Activated CD4-positive, alpha-beta memory T cell treated with anti-CD3 and anti-CD28 coated beads, Interleukin-2, amount 10 ng/mL, durations not matched to agents 7 days and 5 days (primary cell): ENCODE results near the gene PACRG. TPM values are rescaled to one million over a fixed set of nuclear protein-coding genes. Genes with fewer than 3 reads are reported as not detected.

Source experiments
- CTCF ChIA-PET: fragments of 350-600 bp; sonication (Branson Sonifier 250); formaldehyde crosslinking; loops from one replicate; lab custom pipeline; 2021; ENCODE audit warnings: antibody characterized with exemption, inconsistent platforms; lab: Charles Lee
- POLR2A ChIA-PET: fragments of 350-600 bp; sonication (Branson Sonifier 250); formaldehyde crosslinking; loops from one replicate; lab custom pipeline; 2021; ENCODE audit warnings: antibody characterized with exemption; lab: Charles Lee
- DNase-seq: peaks from one replicate; pipeline ENCODE4 v3.0.0-alpha.2; 2020
- H3K27ac Mint-ChIP-seq: one replicate; pipeline ENCODE4 v1.8.0; 2021; ENCODE audit warnings: mild to moderate bottlenecking, mixed read lengths
- H3K27me3 Mint-ChIP-seq: one replicate; pipeline ENCODE4 v1.8.0; 2021; ENCODE audit warnings: mixed read lengths
- H3K36me3 Mint-ChIP-seq: one replicate; pipeline ENCODE4 v1.8.0; 2021; ENCODE audit warnings: low read depth, mixed read lengths
- H3K4me1 Mint-ChIP-seq: one replicate; pipeline ENCODE4 v1.8.0; 2021; ENCODE audit warnings: mixed read lengths
- H3K4me3 Mint-ChIP-seq: one replicate; pipeline ENCODE4 v1.8.0; 2021; ENCODE audit warnings: mild to moderate bottlenecking, mixed read lengths
- H3K9me3 Mint-ChIP-seq: one replicate; pipeline ENCODE4 v1.8.0; 2021; ENCODE audit warnings: mixed read lengths
- total RNA-seq, 2 experiments: library from RNA; stranded (reverse); gene quantifications; one replicate each; pipeline ENCODE4 v1.2.3, GENCODE V29; 2021

Gene PACRG
- total RNA-seq, 2 experiments from 2014 or later, result not detected

GRCh38 chr6:163148451-163149278 lies 420.9 kb downstream of the PACRG start:
- Mint-ChIP-seq H3K27ac (no peak overlapping the region), H3K9me3 (no peaks in the 10 kb centered on the region), H3K4me3 (no peak overlapping the region), H3K27me3 (no peaks in the 10 kb centered on the region), H3K4me1 (no peaks in the 10 kb centered on the region), H3K36me3 (no peaks in the 10 kb centered on the region)
- ChIA-PET CTCF (no interaction called here), POLR2A (no interaction called here)
- DNase-seq, result no peak

DNA sequence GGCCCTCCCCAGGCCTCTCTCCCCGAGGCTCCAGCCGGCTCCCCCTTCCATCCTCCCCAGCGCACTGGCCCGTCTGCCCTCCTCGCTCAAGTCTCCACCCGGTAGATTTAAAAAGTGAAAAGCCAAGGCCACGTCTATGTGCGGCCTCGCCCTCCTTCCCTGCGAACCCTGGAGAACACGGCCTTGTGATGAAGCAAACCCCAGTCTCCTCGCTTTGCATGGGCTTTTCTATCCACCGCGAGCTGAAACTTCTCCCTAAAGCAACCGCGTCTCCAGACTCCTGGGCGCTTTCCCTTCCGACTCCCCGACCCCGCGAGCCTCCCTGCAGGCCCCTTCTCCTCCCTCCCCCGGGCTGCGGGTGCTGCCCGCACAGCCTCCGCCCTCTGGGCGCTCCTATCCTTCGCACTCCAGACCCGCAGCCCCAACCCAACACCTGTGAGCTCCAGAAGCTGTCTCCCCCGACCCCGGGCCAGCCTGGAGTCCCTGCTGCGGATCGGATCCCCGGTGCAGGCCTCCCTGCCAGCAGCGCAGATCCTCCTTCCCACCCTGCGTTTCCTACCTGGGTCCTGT lies 421.6 kb downstream of the PACRG start:
- Mint-ChIP-seq H3K27me3 (no peaks in the 10 kb centered on the region), H3K4me3 (no peak overlapping the region), H3K4me1 (no peaks in the 10 kb centered on the region), H3K27ac (no peak overlapping the region), H3K36me3 (no peaks in the 10 kb centered on the region), H3K9me3 (no peaks in the 10 kb centered on the region)
- no peak for DNase-seq
- CTCF ChIA-PET, result no interaction called here
- POLR2A ChIA-PET, result no interaction called here

DNA sequence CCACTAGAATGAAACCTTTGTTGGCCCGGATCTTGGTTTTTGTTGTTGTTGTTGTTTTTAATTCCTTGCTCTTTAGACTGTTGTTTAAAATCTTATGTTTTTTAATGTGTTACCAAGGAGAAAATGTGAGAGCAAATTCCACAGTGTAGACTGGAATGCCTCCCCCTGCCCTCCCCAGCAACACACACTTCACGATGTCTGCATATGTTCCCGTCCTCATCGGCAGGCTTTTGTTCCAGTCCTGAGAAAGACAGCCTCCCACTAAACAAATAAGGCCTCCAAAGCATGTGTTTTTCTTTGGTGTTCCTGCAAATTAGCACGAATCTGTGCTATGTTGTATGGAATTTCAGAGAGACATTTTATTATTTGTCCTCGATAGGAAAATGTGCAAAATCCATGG lies 423.4 kb downstream of the PACRG start:
- ChIA-PET CTCF (no interaction called here), POLR2A (no interaction called here)

DNA sequence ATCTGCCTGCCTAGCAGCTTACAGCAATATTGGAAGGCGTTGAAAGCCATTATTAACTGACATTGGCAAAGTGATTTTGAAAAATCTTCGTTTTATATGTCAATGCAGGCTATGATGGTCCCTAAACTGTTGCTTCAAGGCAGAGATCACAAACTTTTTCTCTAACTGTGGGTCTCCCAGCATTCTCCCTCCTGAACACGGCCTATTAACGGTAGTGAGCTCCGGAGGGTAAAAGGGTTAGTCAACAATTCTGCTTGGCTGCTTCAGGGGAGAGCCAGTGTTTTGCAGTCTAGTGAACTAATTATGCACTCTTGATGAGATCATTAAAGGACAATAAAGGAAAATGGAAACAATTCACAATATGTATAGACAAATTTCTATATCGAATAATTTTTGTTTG lies 424.9 kb downstream of the PACRG start:
- H3K36me3 Mint-ChIP-seq, result no peaks in the 10 kb centered on the region
- DNase-seq, result no peak
- CTCF ChIA-PET, result no interaction called here
- POLR2A ChIA-PET, result no interaction called here
- no peak overlapping the region for H3K27ac Mint-ChIP-seq
- no peaks in the 10 kb centered on the region for H3K27me3 Mint-ChIP-seq
- H3K4me3 Mint-ChIP-seq, result no peak overlapping the region
- no peaks in the 10 kb centered on the region for H3K4me1 Mint-ChIP-seq
- no peaks in the 10 kb centered on the region for H3K9me3 Mint-ChIP-seq

More for the DNA sequence above, 423.4 kb downstream of the PACRG start:
- H3K27ac Mint-ChIP-seq, result no peak overlapping the region
- no peaks in the 10 kb centered on the region for H3K27me3 Mint-ChIP-seq
- DNase-seq, result no peak
- no peaks in the 10 kb centered on the region for H3K36me3 Mint-ChIP-seq
- no peaks in the 10 kb centered on the region for H3K4me1 Mint-ChIP-seq
- H3K4me3 Mint-ChIP-seq, result no peak overlapping the region
- H3K9me3 Mint-ChIP-seq, result no peaks in the 10 kb centered on the region

DNA sequence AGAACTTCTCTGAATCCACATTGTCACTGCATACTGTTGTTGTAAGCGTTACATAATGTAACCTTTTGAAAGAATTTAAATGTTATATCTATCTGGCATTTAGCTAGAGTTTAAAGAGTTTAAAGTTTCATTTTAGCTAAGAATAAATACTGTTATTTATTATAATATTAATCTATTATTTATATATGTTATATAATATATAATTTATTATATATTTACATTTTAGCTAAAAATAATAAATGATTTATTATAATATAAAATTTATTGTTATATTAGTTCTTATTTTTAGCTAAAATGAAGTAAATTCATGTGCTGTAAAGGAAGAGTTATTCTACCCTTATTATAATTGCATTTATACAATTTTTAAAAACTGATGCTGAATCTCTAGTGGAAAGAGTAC lies 431.3 kb downstream of the PACRG start:
- Mint-ChIP-seq H3K4me1 (no peaks in the 10 kb centered on the region), H3K36me3 (no peaks in the 10 kb centered on the region), H3K27me3 (no peaks in the 10 kb centered on the region), H3K27ac (no peak overlapping the region), H3K4me3 (no peak overlapping the region), H3K9me3 (no peaks in the 10 kb centered on the region)
- CTCF ChIA-PET, result interaction anchor here (2.0 kb wide), 1 partner anchor 11 kb away, joined by 11 read pairs; no protein-coding TSS in a partner anchor
- POLR2A ChIA-PET, result no interaction called here
- DNase-seq, result no peak

DNA sequence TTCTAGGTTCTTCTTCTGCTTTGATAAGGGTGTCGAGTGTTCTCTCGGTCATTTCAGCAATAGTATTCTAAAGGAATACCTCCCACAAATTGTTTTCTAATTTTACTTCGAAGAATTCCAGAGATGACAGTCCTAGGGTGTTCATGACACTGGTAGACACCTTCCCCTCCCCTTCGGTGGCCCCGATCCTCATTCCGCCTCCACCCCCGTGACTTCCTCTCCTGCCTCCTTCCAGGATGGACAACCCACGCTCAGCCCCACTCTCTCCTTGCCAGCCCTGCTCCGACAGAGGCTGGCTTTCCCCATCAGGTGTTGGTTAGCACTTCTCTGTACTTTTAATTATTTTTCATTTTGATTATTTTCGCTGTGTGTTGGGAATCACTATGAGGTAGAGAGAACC lies 431.9 kb downstream of the PACRG start:
- no peaks in the 10 kb centered on the region for H3K36me3 Mint-ChIP-seq
- CTCF ChIA-PET, result interaction anchor here (2.0 kb wide), 1 partner anchor 11 kb away, joined by 11 read pairs; no protein-coding TSS in a partner anchor
- no peaks in the 10 kb centered on the region for H3K27me3 Mint-ChIP-seq
- H3K27ac Mint-ChIP-seq, result no peak overlapping the region
- no peaks in the 10 kb centered on the region for H3K4me1 Mint-ChIP-seq
- no peak overlapping the region for H3K4me3 Mint-ChIP-seq
- POLR2A ChIA-PET, result no interaction called here
- H3K9me3 Mint-ChIP-seq, result no peaks in the 10 kb centered on the region
- DNase-seq, result no peak

GRCh38 chr6:163162007-163162873 lies 434.5 kb downstream of the PACRG start:
- Mint-ChIP-seq H3K36me3 (no peaks in the 10 kb centered on the region), H3K27ac (no peak overlapping the region), H3K4me1 (no peaks in the 10 kb centered on the region), H3K27me3 (no peaks in the 10 kb centered on the region), H3K4me3 (no peak overlapping the region), H3K9me3 (no peaks in the 10 kb centered on the region)
- CTCF ChIA-PET, result no interaction called here
- POLR2A ChIA-PET, result no interaction called here
- DNase-seq, result no peak

- Mint-ChIP-seq H3K27me3 (no peaks in the 10 kb centered on the region), H3K9me3 (no peaks in the 10 kb centered on the region), H3K36me3 (no peaks in the 10 kb centered on the region), H3K4me3 (no peak overlapping the region), H3K4me1 (no peaks in the 10 kb centered on the region), H3K27ac (no peak overlapping the region)
- ChIA-PET POLR2A (no interaction called here), CTCF (no interaction called here)
- no peak for DNase-seq
Measured at GRCh38 chr6:163162874-163163213, 435.1 kb downstream of the PACRG start.

GRCh38 chr6:163164175-163164900 lies 436.6 kb downstream of the PACRG start:
- ChIA-PET POLR2A (no interaction called here), CTCF (no interaction called here)
- Mint-ChIP-seq H3K27ac (no peak overlapping the region), H3K27me3 (no peaks in the 10 kb centered on the region), H3K9me3 (no peaks in the 10 kb centered on the region), H3K4me3 (no peak overlapping the region), H3K36me3 (no peaks in the 10 kb centered on the region), H3K4me1 (no peaks in the 10 kb centered on the region)
- no peak for DNase-seq

DNA sequence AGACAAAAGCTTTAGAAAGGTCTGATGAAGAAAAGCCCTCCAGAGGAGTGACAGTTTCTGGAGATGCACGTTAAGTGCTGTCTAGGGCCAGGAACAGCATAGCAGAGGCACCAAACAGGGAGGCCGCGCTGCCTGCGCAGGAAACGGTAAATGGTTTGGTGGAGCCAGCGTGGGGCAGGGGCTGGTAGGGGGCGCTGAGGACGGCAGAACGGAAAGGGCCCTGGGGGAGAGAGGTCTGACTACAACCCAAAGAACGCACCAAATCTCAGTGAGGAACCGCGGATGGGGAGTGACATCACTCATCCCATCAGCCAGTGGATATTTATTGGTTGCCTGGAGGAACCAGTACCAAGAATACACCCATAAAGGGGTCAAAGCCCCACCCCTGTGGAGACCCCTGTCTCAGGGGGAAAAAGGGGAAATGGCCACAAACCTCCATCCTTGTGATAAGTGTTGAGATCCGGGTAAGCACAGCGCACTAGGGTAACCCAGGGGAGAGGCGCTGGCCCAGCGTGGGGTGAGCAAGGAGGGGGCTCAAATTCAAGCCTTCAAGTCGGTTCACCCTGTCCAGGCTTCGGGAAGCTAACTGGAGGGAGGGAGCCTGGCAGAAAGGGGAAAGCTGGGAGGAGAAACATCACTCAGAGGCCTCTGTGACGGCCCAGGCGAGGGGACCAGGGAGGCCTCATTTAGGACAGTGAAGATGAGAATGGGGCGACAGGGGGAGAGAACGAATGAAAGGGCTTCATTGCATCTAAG lies 437.6 kb downstream of the PACRG start:
- Mint-ChIP-seq H3K27me3 (no peaks in the 10 kb centered on the region), H3K4me3 (no peak overlapping the region), H3K36me3 (no peaks in the 10 kb centered on the region), H3K9me3 (no peaks in the 10 kb centered on the region), H3K27ac (no peak overlapping the region), H3K4me1 (no peaks in the 10 kb centered on the region)
- DNase-seq, result no peak
- POLR2A ChIA-PET, result no interaction called here
- CTCF ChIA-PET, result no interaction called here

DNA sequence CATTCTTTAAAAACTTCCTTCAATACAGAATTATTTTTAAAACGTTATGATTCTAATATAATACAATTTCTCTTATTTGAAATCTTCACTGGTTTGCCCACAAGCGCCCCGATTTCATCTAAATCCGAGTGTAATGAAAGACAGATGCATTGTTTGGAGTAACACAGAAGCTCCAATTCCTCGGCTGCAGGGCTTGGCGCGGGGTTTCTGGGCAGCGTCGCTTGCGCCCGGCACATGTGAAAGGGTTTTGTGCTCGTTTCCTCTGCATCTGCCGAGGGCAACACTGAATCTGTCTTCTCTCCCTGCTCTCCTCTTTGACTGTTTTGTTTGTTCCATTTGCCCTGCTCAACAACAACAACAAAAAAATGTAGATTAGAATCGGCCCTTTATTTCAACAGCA lies 438.1 kb downstream of the PACRG start:
- H3K27ac Mint-ChIP-seq, result no peak overlapping the region
- no peaks in the 10 kb centered on the region for H3K4me1 Mint-ChIP-seq
- ChIA-PET POLR2A (no interaction called here), CTCF (no interaction called here)
- DNase-seq, result no peak
- no peaks in the 10 kb centered on the region for H3K36me3 Mint-ChIP-seq
- no peaks in the 10 kb centered on the region for H3K27me3 Mint-ChIP-seq
- H3K4me3 Mint-ChIP-seq, result no peak overlapping the region
- H3K9me3 Mint-ChIP-seq, result no peaks in the 10 kb centered on the region

DNA sequence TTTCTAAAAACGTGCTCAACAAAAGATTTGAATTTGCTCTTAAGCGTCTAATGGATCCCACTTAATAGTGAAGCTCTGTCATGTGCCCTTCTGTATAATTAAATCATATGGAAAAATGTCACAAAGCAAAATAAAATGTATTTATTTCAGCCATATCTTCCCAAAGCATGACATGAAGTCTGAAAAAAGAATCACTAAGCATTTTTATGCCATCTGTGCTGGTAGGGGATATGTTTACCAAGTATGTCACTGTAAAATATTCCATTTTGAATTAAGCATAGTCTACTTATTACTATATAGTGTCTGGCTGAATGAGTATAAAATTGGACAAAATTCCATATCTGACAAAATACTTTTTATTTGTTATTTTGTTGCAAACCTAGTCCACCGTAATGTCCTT lies 438.7 kb downstream of the PACRG start:
- ChIA-PET CTCF (no interaction called here), POLR2A (no interaction called here)
- Mint-ChIP-seq H3K9me3 (no peaks in the 10 kb centered on the region), H3K4me1 (no peaks in the 10 kb centered on the region), H3K36me3 (no peaks in the 10 kb centered on the region), H3K4me3 (no peak overlapping the region), H3K27ac (no peak overlapping the region), H3K27me3 (no peaks in the 10 kb centered on the region)
- DNase-seq, result no peak
